ENCODE measurements around the gene MEF2C. TPM values are rescaled to one million over a fixed set of nuclear protein-coding genes. Genes with fewer than 3 reads are reported as not detected.
A peak's percentile ranks its signal among the peaks of the same experiment; 100 is the strongest.

MEF2C gene
- total and polyA plus RNA-seq, 2 experiments from 2014 or later: 107 to 175 TPM

DNA sequence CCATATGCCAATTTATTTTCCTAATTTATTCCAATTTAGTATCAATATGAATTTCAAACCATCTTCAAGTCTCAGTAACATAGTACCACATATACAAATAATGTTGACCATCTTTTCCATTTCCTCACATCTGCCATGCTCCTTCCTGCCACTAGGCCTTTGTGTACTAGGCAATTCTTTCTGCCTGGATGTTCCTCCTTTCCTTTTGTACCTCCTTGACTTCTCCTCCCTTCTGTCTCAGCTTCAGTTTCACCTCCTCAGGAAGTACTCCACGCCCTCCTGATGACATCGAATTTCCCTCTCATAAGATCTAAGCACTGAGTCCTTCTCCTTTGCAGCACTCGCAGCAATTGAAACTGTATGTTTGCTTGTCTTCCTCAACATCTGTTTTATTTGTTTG lies 53.9 kb downstream of the MEF2C start:
- no peak for DNase-seq (ENCODE audit: low read depth in 1 of 2, low spot score in 1 of 2)
- no peaks in the 10 kb centered on the region for H3K27me3 ChIP-seq
- peaks cover 73% of the 10 kb centered on the region for H3K4me1 ChIP-seq (ENCODE audit: low read depth)
- H3K9me3 ChIP-seq (ENCODE audit: low read depth): no peaks in the 10 kb centered on the region
- H3K27ac ChIP-seq: no peak overlapping the region
- no peaks in the 10 kb centered on the region for H3K36me3 ChIP-seq
- TF ChIP-seq CTCF (IDR thresholded peaks at IDR 0.05; ENCODE audit: low read depth, low read length): peak; percentile 22
- H3K4me3 ChIP-seq: no peak overlapping the region

DNA sequence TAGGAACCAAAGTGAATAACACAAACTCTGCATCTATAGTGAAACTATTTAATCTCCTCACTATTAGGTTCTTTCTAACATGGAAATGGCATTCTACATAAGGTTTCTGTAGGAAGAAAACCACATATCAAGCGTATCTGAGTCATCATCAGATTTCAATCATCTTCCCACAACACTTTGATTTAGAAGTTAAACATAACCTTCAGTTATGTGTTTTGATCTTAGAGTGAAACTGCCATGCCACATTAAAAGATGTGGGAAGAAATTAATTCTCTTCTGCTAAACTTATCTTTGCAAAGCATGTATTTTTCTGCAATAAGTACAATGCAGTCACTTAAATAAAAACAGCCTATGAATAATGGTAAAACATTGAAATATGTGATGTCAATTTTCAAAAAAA lies 55.0 kb downstream of the MEF2C start:
- Histone ChIP-seq H3K36me3 (peaks cover 9% of the 10 kb centered on the region), H3K4me1 (ENCODE audit: low read depth) (peaks cover 62% of the 10 kb centered on the region), H3K27ac (peak overlapping the region; percentile 52), H3K4me3 (no peak overlapping the region), H3K9me3 (ENCODE audit: low read depth) (no peaks in the 10 kb centered on the region), H3K27me3 (no peaks in the 10 kb centered on the region)
- TF ChIP-seq CTCF (IDR thresholded peaks at IDR 0.05; ENCODE audit: low read depth, low read length): no peak
- no peak for DNase-seq (ENCODE audit: low read depth in 1 of 2, low spot score in 1 of 2)

DNA sequence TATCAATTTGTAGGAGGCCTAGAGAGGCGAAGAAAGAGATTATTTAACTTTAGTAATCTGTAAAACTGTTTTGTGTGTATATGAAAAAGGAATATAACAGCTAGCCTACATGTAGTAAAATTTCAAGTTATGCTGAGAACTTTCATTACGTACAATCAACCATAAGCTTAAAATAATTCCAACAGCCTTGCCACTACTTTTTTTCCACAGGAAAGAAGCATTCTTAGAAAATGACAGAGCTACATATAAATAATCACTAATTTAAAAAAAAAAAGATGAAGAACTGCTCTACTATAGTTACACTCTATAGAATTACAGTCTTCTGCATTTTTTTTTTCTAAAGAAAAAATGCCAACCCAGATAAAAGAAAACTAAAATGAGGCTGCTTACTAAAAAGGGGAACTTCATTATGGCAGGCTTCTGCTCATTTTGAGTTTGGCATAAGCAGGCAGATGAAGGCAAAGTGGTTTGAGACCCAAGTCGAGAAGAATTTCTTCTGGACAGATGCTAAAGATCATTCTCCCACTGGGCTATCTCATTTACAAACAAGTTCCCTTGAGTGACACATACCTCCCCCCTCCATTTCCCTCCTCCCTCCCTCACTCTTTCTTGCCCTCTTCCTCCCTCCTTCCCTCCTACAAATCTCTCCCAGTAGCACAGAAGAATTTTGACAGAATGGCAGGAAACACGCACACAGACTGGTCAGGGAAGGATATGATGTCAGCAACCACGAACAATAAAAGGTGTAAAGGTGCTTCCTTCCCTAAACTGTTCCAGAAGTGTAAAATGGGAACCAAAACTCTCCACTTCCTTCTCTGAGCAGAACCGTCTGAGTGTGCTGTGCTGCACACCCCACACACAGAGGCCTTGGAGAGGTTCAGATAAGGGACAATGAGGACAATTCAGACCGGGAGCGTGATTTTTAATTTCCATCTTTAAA lies 56.1 kb downstream of the MEF2C start:
- peaks cover 20% of the 10 kb centered on the region for H3K36me3 ChIP-seq
- H3K4me3 ChIP-seq: no peak overlapping the region
- no peaks in the 10 kb centered on the region for H3K27me3 ChIP-seq
- no peak for TF ChIP-seq CTCF (IDR thresholded peaks at IDR 0.05; ENCODE audit: low read depth, low read length)
- peaks cover 52% of the 10 kb centered on the region for H3K4me1 ChIP-seq (ENCODE audit: low read depth)
- peak overlapping the region; percentile 88 for H3K27ac ChIP-seq
- no peaks in the 10 kb centered on the region for H3K9me3 ChIP-seq (ENCODE audit: low read depth)
- peak; percentile 50 to 85 for DNase-seq (ENCODE audit: low read depth in 1 of 2, low spot score in 1 of 2)

GRCh38 chr5:88825584-88826315 lies 57.2 kb downstream of the MEF2C start:
- Histone ChIP-seq H3K4me3 (no peak overlapping the region), H3K36me3 (peaks cover 21% of the 10 kb centered on the region), H3K27me3 (no peaks in the 10 kb centered on the region), H3K27ac (peak overlapping the region; percentile 88), H3K9me3 (ENCODE audit: low read depth) (no peaks in the 10 kb centered on the region), H3K4me1 (ENCODE audit: low read depth) (peaks cover 46% of the 10 kb centered on the region)
- DNase-seq (ENCODE audit: low read depth in 1 of 2, low spot score in 1 of 2): no peak
- no peak for TF ChIP-seq CTCF (IDR thresholded peaks at IDR 0.05; ENCODE audit: low read depth, low read length)

DNA sequence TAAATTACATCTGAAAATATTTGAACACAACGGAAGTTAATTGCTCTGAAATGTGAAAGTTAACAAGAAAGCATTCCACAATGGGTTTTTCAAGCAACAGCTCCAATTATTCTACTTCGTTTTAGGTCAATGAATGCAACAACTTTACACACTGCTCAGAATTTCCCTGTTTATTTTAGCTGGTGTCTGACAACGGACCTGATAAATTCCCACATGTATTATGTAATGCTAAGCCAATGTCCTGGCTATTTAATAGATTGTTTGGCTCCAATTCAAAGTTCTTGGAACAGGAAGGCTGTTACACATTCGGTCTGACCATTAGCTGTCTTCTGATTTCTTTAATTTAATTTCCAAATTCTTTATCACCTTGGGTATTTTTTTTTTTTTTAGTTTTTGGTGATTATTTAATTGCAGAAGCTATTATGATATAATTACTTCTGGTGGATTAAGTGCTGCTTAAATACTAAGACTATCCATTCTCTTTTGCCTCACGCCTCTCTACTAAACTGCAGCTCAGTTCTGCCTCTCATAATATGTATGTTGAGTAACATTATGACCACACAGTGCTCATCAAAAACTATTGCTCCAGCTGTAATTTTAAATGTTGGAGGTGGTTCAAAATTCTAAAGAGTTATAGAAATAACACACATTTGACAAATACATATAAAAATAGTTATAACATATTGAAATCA lies 57.9 kb downstream of the MEF2C start:
- Histone ChIP-seq H3K27ac (peak overlapping the region; percentile 88), H3K4me1 (ENCODE audit: low read depth) (peaks cover 40% of the 10 kb centered on the region), H3K4me3 (no peak overlapping the region), H3K9me3 (ENCODE audit: low read depth) (no peaks in the 10 kb centered on the region), H3K27me3 (no peaks in the 10 kb centered on the region), H3K36me3 (peaks cover 26% of the 10 kb centered on the region)
- no peak for TF ChIP-seq CTCF (IDR thresholded peaks at IDR 0.05; ENCODE audit: low read depth, low read length)
- peak in 1 of 2 donors; percentile 82 for DNase-seq (ENCODE audit: low read depth in 1 of 2, low spot score in 1 of 2)

Measured in cardiac muscle cell (in vitro differentiated cells and primary cell).